HepG2 (cell line): ENCODE data around the gene AXIN1. TPM values are rescaled to one million over a fixed set of nuclear protein-coding genes. Genes with fewer than 3 reads are reported as not detected.

Source experiments
- ARNT ChIP-seq: fragments of 450-650 bp; IDR thresholded peaks from 2 replicates; pipeline ENCODE4 v1.6.1; 2017
- BRF2 ChIP-seq: sonication (generic); formaldehyde crosslinking; IDR thresholded peaks from 2 replicates; pipeline ENCODE4 v1.8.1; 2022; ENCODE audit warnings: mild to moderate bottlenecking, missing genetic modification reagents
- FOXA1 ChIP-seq, 2 experiments: fragments of 450-650 bp in 1 of 2; sonication (generic) in 1 of 2; formaldehyde crosslinking in 1 of 2; IDR thresholded peaks; 2 replicates each; pipeline versions ENCODE4 v1.4.0 to v1.6.1; 2016 to 2020; ENCODE audit warnings: missing genetic modification reagents in 1 of 2
- GTF3A ChIP-seq: sonication (generic); formaldehyde crosslinking; conservative IDR thresholded peaks from 2 replicates; pipeline ENCODE4 v1.4.0; 2020; ENCODE audit warnings: mild to moderate bottlenecking, missing genetic modification reagents
- MED13 ChIP-seq: sonication (generic); formaldehyde crosslinking; IDR thresholded peaks from 2 replicates; pipeline ENCODE4 v1.5.0; 2020; ENCODE audit warnings: missing genetic modification reagents
- MXD1 ChIP-seq: sonication (generic); formaldehyde crosslinking; IDR thresholded peaks from 2 replicates; pipeline ENCODE4 v1.4.0; 2020; ENCODE audit warnings: mild to moderate bottlenecking, missing genetic modification reagents
- PHB2 ChIP-seq: fragments of 450-650 bp; IDR thresholded peaks from 2 replicates; pipeline ENCODE4 v1.6.1; 2018; ENCODE audit not compliant: partially characterized antibody
- RAD21 ChIP-seq: fragments of 450-650 bp; formaldehyde crosslinking; IDR thresholded peaks from 2 replicates; pipeline ENCODE4 v1.5.0; 2020; ENCODE audit warnings: mild to moderate bottlenecking
- RFXANK ChIP-seq: IDR thresholded peaks from 2 replicates; pipeline ENCODE4 v1.6.1; 2016
- RORA ChIP-seq: sonication (generic); formaldehyde crosslinking; IDR thresholded peaks from 2 replicates; pipeline ENCODE4 v1.5.0; 2020; ENCODE audit warnings: mild to moderate bottlenecking, missing genetic modification reagents, moderate library complexity
- SMARCE1 ChIP-seq: fragments of 450-650 bp; IDR thresholded peaks from 2 replicates; pipeline ENCODE4 v1.6.1; 2017; ENCODE audit warnings: borderline replicate concordance
- ZFP36L1 ChIP-seq: sonication (generic); formaldehyde crosslinking; IDR thresholded peaks from 2 replicates; pipeline ENCODE4 v1.8.0; 2022; ENCODE audit warnings: mild to moderate bottlenecking, missing genetic modification reagents, moderate library complexity
- ZFX ChIP-seq: sonication (generic); formaldehyde crosslinking; IDR thresholded peaks from 2 replicates; pipeline ENCODE4 v1.4.0; 2020; ENCODE audit warnings: mild to moderate bottlenecking, low read depth, missing genetic modification reagents, moderate library complexity
- ZNF101 ChIP-seq: sonication (generic); formaldehyde crosslinking; IDR thresholded peaks from 2 replicates; pipeline ENCODE4 v1.4.0; 2020; ENCODE audit warnings: mild to moderate bottlenecking, low read depth, missing genetic modification reagents, borderline replicate concordance
- ZNF143 ChIP-seq: sonication (generic); formaldehyde crosslinking; IDR thresholded peaks from 2 replicates; pipeline ENCODE4 v1.4.0; 2020; ENCODE audit warnings: missing genetic modification reagents
- ZNF275 ChIP-seq: sonication (generic); formaldehyde crosslinking; IDR thresholded peaks from 2 replicates; pipeline ENCODE4 v1.8.0; 2022; ENCODE audit warnings: missing genetic modification reagents, mild to moderate bottlenecking, inconsistent platforms, borderline replicate concordance
- ZNF572 ChIP-seq: sonication (generic); formaldehyde crosslinking; IDR thresholded peaks from 2 replicates; pipeline ENCODE4 v1.5.1; 2020; ENCODE audit warnings: mild to moderate bottlenecking, missing genetic modification reagents
- ZNF615 ChIP-seq: sonication (generic); formaldehyde crosslinking; IDR thresholded peaks from 2 replicates; pipeline ENCODE4 v1.5.0; 2020; ENCODE audit warnings: mild to moderate bottlenecking, missing genetic modification reagents, borderline replicate concordance
- ZNF792 ChIP-seq: IDR thresholded peaks from 2 replicates; pipeline ENCODE4 v1.6.1; 2016
- polyA plus RNA-seq, 8 experiments: library from polyadenylated mRNA; depleted of rRNA in 3 of 8; stranded (reverse) in 7 of 8; unstranded in 1 of 8; fragments of >200 nt; fragmentation: Illumina TruSeq in 4 of 8; extraction: Trizol in 4 of 8; gene quantifications; 2 replicates each; pipeline versions ENCODE4 v1.2.1 to v1.2.3, GENCODE V29; 2011 to 2016; ENCODE audit warnings: low read depth in 4 of 8, missing spikeins in 1 of 8, mixed read lengths in 1 of 8; ENCODE audit not compliant: insufficient read depth in 1 of 8
- total RNA-seq, 5 experiments: library from RNA; depleted of rRNA; stranded (reverse); fragments of >200 nt; fragmentation: Illumina TruSeq; extraction: Trizol; gene quantifications; 2 replicates each; pipeline ENCODE4 v1.2.3, GENCODE V29; 2016; ENCODE audit warnings: low read depth in 1 of 5
- TF ChIP-seq, protein P1 (sequence below): sonication (generic); formaldehyde crosslinking; IDR thresholded peaks from 2 replicates; pipeline ENCODE4 v1.4.0; 2020; ENCODE audit warnings: missing genetic modification reagents
- TF ChIP-seq, protein P2 (sequence below): sonication (generic); formaldehyde crosslinking; IDR thresholded peaks from 2 replicates; pipeline ENCODE4 v1.4.0; 2020; ENCODE audit warnings: mild to moderate bottlenecking, low read depth, missing genetic modification reagents
- TF ChIP-seq, protein P3 (sequence below): sonication (generic); formaldehyde crosslinking; IDR thresholded peaks from 2 replicates; pipeline ENCODE4 v1.4.0; 2020; ENCODE audit warnings: mild to moderate bottlenecking, missing genetic modification reagents, borderline replicate concordance
- TF ChIP-seq, protein P4 (sequence below): sonication (generic); formaldehyde crosslinking; IDR thresholded peaks from 2 replicates; pipeline ENCODE4 v1.4.0; 2020; ENCODE audit warnings: missing genetic modification reagents

AXIN1 gene
- total and polyA plus RNA-seq, 2 of the 13 experiments (the other 11 are each of a cell fraction or from before 2014, with no cell fraction given), result 24.0 to 26.0 TPM

GRCh38 chr16:359067-359763 is 6.7 kb upstream of the AXIN1 start (continued):
- TF ChIP-seq ZNF275 (CRISPR knock-in tag), result no peak
- no peak for TF ChIP-seq SMARCE1
- TF ChIP-seq, protein P1, sequence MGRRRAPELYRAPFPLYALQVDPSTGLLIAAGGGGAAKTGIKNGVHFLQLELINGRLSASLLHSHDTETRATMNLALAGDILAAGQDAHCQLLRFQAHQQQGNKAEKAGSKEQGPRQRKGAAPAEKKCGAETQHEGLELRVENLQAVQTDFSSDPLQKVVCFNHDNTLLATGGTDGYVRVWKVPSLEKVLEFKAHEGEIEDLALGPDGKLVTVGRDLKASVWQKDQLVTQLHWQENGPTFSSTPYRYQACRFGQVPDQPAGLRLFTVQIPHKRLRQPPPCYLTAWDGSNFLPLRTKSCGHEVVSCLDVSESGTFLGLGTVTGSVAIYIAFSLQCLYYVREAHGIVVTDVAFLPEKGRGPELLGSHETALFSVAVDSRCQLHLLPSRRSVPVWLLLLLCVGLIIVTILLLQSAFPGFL, result no peak
- TF ChIP-seq, protein P2, sequence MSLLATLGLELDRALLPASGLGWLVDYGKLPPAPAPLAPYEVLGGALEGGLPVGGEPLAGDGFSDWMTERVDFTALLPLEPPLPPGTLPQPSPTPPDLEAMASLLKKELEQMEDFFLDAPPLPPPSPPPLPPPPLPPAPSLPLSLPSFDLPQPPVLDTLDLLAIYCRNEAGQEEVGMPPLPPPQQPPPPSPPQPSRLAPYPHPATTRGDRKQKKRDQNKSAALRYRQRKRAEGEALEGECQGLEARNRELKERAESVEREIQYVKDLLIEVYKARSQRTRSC (CRISPR knock-in tag), result no peak
- TF ChIP-seq ZNF101 (CRISPR knock-in tag), result no peak
- TF ChIP-seq RFXANK (CRISPR knock-in tag), result no peak
- TF ChIP-seq ZFX (CRISPR knock-in tag), result peak; percentile 90
- TF ChIP-seq RAD21 (CRISPR knock-in tag), result no peak
- no peak for TF ChIP-seq MED13 (CRISPR knock-in tag)
- TF ChIP-seq ZNF615 (CRISPR knock-in tag), result no peak
- TF ChIP-seq FOXA1 (IDR thresholded peaks at IDR 0.05), result no peak
- TF ChIP-seq FOXA1 (CRISPR knock-in tag; IDR thresholded peaks at IDR 0.05), result peak; percentile 28; the same call in 1 of the 2 replicates
- TF ChIP-seq, protein P3, sequence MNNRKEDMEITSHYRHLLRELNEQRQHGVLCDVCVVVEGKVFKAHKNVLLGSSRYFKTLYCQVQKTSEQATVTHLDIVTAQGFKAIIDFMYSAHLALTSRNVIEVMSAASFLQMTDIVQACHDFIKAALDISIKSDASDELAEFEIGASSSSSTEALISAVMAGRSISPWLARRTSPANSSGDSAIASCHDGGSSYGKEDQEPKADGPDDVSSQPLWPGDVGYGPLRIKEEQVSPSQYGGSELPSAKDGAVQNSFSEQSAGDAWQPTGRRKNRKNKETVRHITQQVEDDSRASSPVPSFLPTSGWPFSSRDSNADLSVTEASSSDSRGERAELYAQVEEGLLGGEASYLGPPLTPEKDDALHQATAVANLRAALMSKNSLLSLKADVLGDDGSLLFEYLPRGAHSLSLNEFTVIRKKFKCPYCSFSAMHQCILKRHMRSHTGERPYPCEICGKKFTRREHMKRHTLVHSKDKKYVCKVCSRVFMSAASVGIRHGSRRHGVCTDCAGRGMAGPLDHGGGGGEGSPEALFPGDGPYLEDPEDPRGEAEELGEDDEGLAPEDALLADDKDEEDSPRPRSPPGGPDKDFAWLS, result no peak
- TF ChIP-seq ZFP36L1 (CRISPR knock-in tag), result no peak
- TF ChIP-seq, protein P4, sequence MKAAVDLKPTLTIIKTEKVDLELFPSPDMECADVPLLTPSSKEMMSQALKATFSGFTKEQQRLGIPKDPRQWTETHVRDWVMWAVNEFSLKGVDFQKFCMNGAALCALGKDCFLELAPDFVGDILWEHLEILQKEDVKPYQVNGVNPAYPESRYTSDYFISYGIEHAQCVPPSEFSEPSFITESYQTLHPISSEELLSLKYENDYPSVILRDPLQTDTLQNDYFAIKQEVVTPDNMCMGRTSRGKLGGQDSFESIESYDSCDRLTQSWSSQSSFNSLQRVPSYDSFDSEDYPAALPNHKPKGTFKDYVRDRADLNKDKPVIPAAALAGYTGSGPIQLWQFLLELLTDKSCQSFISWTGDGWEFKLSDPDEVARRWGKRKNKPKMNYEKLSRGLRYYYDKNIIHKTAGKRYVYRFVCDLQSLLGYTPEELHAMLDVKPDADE, result 0 out of 2 replicates have a peak, but pooled peaks have one; percentile 17
- TF ChIP-seq ZNF143 (CRISPR knock-in tag), result no peak; the same call in 1 of the 2 replicates
- no peak for TF ChIP-seq ARNT
- TF ChIP-seq PHB2, result no peak
- no peak for TF ChIP-seq GTF3A (CRISPR knock-in tag)
- no peak for TF ChIP-seq ZNF572 (CRISPR knock-in tag)
- peak; percentile 45; the same call in 1 of the 2 replicates for TF ChIP-seq ZNF792 (CRISPR knock-in tag)
- no peak for TF ChIP-seq BRF2 (CRISPR knock-in tag)
- TF ChIP-seq RORA, result no peak
- 0 out of 2 replicates have a peak, but pooled peaks have one; percentile 17 for TF ChIP-seq MXD1 (CRISPR knock-in tag)
